ENCODE data around the gene MSI2. TPM values are rescaled to one million over a fixed set of nuclear protein-coding genes. Genes with fewer than 3 reads are reported as not detected.

Gene MSI2
- polyA plus RNA-seq, 1 of the 3 experiments (the other 2 are of a cell fraction): 24.1 TPM

DNA sequence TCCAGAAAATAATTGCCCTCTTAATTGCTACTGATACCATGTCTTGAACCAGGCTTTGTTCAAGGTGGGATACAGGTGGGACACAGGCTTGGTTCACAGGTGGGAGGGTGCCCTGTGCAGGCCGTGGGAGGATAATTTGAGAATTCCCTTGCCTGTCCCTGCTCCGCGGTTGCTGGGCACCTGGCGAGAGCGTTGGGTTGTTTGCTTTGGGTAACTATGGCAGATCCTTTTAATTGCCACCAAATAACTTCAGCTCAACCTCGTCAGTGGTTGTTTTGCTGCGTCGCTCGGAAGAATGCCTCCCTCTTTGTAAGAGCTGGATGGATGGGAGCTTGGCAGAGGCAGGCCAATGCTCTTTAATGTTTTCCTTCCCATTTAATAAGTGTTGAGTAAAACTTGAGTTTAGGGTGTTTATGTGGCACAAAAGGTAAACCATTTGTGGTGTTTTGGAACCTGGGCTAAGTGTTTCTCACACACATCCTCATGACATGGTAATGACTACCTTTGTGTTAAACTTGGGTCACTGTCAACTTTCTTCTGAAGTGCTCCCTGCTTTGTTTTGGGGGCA, 202.5 kb downstream of the MSI2 start:
- no peak overlapping the region for H3K9ac ChIP-seq
- H2AFZ ChIP-seq (ENCODE audit: low read depth): no peak overlapping the region
- no peaks in the 10 kb centered on the region for H3K27me3 ChIP-seq (ENCODE audit: insufficient read depth)
- H3K36me3 ChIP-seq (replicated peaks in 1 of 2; ENCODE audit: control insufficient read depth in 1 of 2, insufficient read depth in 2 of 2, low read length in 1 of 2): no peaks in the 10 kb centered on the region
- POLR2A ChIA-PET: interaction anchor here (1.6 kb wide), 1 partner anchor 11 kb away, joined by 5 read pairs; no protein-coding TSS in a partner anchor
- no peaks in the 10 kb centered on the region for H3K9me3 ChIP-seq
- no peak overlapping the region for H3K4me3 ChIP-seq (ENCODE audit: low read depth in 2 of 2, low read length in 1 of 2)
- H3K27ac ChIP-seq (ENCODE audit: low read depth in 2 of 2, low read length in 1 of 2): peak overlapping the region in 1 of 2 experiments; percentile 23; a peak in 3 of 4 replicates
- TF ChIP-seq MEF2A (IDR thresholded peaks at IDR 0.05; ENCODE audit: borderline replicate concordance, low read depth) (no peak), TEAD4 (IDR thresholded peaks at IDR 0.05; ENCODE audit: borderline replicate concordance, insufficient read depth) (no peak), TCF12 (IDR thresholded peaks at IDR 0.05) (no peak), GABPA (IDR thresholded peaks at IDR 0.05; ENCODE audit: low read depth) (no peak), RXRA (IDR thresholded peaks at IDR 0.05; ENCODE audit: borderline replicate concordance, low read depth) (no peak), FOXM1 (IDR thresholded peaks at IDR 0.05; ENCODE audit: low read depth) (no peak), SMC3 (IDR thresholded peaks at IDR 0.05; ENCODE audit: low read depth, low read length) (no peak), JUND (IDR thresholded peaks at IDR 0.05) (no peak), TAF1 (IDR thresholded peaks at IDR 0.05; ENCODE audit: borderline replicate concordance, low read depth, low read length) (no peak), SIN3A (IDR thresholded peaks at IDR 0.05; ENCODE audit: borderline replicate concordance, low read depth, low read length) (no peak)
- TF ChIP-seq, protein P1, sequence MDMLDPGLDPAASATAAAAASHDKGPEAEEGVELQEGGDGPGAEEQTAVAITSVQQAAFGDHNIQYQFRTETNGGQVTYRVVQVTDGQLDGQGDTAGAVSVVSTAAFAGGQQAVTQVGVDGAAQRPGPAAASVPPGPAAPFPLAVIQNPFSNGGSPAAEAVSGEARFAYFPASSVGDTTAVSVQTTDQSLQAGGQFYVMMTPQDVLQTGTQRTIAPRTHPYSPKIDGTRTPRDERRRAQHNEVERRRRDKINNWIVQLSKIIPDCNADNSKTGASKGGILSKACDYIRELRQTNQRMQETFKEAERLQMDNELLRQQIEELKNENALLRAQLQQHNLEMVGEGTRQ (IDR thresholded peaks at IDR 0.05; ENCODE audit: borderline replicate concordance, low read depth, low read length): no peak
- TF ChIP-seq, protein P2, sequence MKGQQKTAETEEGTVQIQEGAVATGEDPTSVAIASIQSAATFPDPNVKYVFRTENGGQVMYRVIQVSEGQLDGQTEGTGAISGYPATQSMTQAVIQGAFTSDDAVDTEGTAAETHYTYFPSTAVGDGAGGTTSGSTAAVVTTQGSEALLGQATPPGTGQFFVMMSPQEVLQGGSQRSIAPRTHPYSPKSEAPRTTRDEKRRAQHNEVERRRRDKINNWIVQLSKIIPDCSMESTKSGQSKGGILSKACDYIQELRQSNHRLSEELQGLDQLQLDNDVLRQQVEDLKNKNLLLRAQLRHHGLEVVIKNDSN (IDR thresholded peaks at IDR 0.05; ENCODE audit: borderline replicate concordance, low read depth): no peak
- TF ChIP-seq, protein P3, sequence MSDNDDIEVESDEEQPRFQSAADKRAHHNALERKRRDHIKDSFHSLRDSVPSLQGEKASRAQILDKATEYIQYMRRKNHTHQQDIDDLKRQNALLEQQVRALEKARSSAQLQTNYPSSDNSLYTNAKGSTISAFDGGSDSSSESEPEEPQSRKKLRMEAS (IDR thresholded peaks at IDR 0.05; ENCODE audit: low read depth): no peak
- 96% methylated on average over 8 of the region's 9 CpGs for WGBS (ENCODE audit: low lambda C conversion rate)
- H4K20me1 ChIP-seq (ENCODE audit: insufficient read depth): no peaks in the 10 kb centered on the region
- H3K4me1 ChIP-seq (ENCODE audit: control insufficient read depth in 1 of 2, insufficient read depth in 2 of 2, low read depth in 1 of 2, low read length in 1 of 2): peaks cover 24 to 25% of the 10 kb centered on the region in 2 experiments; a peak in 3 of 4 replicates
- no peak for DNase-seq
- no peaks in the 10 kb centered on the region for H3K79me2 ChIP-seq (ENCODE audit: insufficient read depth)
- H3F3A ChIP-seq (replicated peaks; ENCODE audit: insufficient read depth): peaks cover 6% of the 10 kb centered on the region
- H3K9me2 ChIP-seq: no peaks in the 10 kb centered on the region
- CTCF ChIA-PET: interaction anchor here (3.0 kb wide), 1 partner anchor 9 kb away, joined by 15 read pairs; no protein-coding TSS in a partner anchor
- H3K4me2 ChIP-seq: no peak overlapping the region

DNA sequence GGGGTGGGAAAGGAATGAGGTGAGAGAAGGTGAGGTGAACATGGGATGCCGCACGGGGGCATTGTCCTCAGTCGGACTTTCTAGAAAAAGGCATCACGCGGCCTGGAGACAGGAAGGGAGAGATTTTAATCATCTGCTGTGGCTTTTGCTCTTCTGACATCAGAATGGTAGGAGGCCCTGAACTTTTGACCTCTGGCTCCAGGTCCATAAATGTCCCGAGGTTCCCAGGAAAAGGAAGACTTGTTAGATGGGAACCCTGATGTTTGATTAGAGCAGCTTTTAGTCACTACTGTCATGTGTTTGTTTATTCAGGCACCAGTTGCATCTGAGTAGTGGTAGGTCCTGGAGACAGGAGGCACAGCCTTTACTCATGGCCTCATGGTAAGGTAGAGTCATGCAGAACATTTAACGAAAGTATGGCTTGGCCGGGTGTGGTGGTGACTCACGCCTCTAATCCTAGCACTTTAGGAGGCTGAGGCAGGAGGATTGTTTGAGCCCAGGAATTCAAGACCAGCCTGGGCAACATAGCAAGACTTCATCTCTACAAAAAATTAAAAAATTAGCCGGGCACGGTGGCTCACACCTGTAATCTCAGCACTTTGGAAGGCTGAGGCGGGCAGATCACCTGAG, 203.1 kb downstream of the MSI2 start:
- no peak for DNase-seq
- Histone ChIP-seq H3K27ac (ENCODE audit: low read depth in 2 of 2, low read length in 1 of 2) (peak overlapping the region in 1 of 2 experiments; percentile 23; a peak in 3 of 4 replicates), H3K79me2 (ENCODE audit: insufficient read depth) (no peaks in the 10 kb centered on the region), H3K9me3 (no peaks in the 10 kb centered on the region), H3K36me3 (replicated peaks in 1 of 2; ENCODE audit: control insufficient read depth in 1 of 2, insufficient read depth in 2 of 2, low read length in 1 of 2) (no peaks in the 10 kb centered on the region), H4K20me1 (ENCODE audit: insufficient read depth) (no peaks in the 10 kb centered on the region), H3K9me2 (no peaks in the 10 kb centered on the region), H3K9ac (no peak overlapping the region), H3K27me3 (ENCODE audit: insufficient read depth) (no peaks in the 10 kb centered on the region), H3F3A (replicated peaks; ENCODE audit: insufficient read depth) (peaks cover 6% of the 10 kb centered on the region), H3K4me1 (ENCODE audit: control insufficient read depth in 1 of 2, insufficient read depth in 2 of 2, low read depth in 1 of 2, low read length in 1 of 2) (peaks cover 24 to 25% of the 10 kb centered on the region in 2 experiments; a peak in 3 of 4 replicates), H3K4me3 (ENCODE audit: low read depth in 2 of 2, low read length in 1 of 2) (no peak overlapping the region), H3K4me2 (no peak overlapping the region; the same call in 1 of the 2 replicates), H2AFZ (ENCODE audit: low read depth) (no peak overlapping the region)
- ChIA-PET CTCF (interaction anchor here (3.0 kb wide), 1 partner anchor 9 kb away, joined by 15 read pairs; no protein-coding TSS in a partner anchor), POLR2A (interaction anchor here (0.9 to 1.6 kb wide), 2 partner anchors 10 to 13 kb away, joined by 3 to 5 read pairs; no protein-coding TSS in a partner anchor)
- WGBS (ENCODE audit: low lambda C conversion rate): 85% methylated on average over 12 of the region's 12 CpGs
- no peak for TF ChIP-seq SMC3 (IDR thresholded peaks at IDR 0.05; ENCODE audit: low read depth, low read length)
- TF ChIP-seq EZH2phosphoT487 (IDR thresholded peaks at IDR 0.05; ENCODE audit: borderline replicate concordance, low read depth): no peak
- no peak for TF ChIP-seq RXRA (IDR thresholded peaks at IDR 0.05; ENCODE audit: borderline replicate concordance, low read depth)
- no peak for TF ChIP-seq NFIC (IDR thresholded peaks at IDR 0.05; ENCODE audit: borderline replicate concordance)
- TF ChIP-seq MXI1 (IDR thresholded peaks at IDR 0.05; ENCODE audit: low read depth, low read length): no peak
- TF ChIP-seq ELF1 (IDR thresholded peaks at IDR 0.05): no peak
- TF ChIP-seq EP300 (IDR thresholded peaks at IDR 0.05; ENCODE audit: borderline replicate concordance in 1 of 2, low read depth in 1 of 2, low read length in 1 of 2): no peak
- no peak for TF ChIP-seq TEAD4 (IDR thresholded peaks at IDR 0.05; ENCODE audit: borderline replicate concordance, insufficient read depth)
- TF ChIP-seq GATA2 (CRISPR knock-in tag; IDR thresholded peaks at IDR 0.05): no peak
- TF ChIP-seq NRF1 (IDR thresholded peaks at IDR 0.05; ENCODE audit: low read depth, low read length): no peak
- no peak for TF ChIP-seq MEF2A (IDR thresholded peaks at IDR 0.05; ENCODE audit: borderline replicate concordance, low read depth)
- TF ChIP-seq, protein P3 (IDR thresholded peaks at IDR 0.05; ENCODE audit: low read depth): no peak
